Thyroid gland (tissue), 4 donors: ENCODE data around the gene RASSF4. TPM values are rescaled to one million over a fixed set of nuclear protein-coding genes. Genes with fewer than 3 reads are reported as not detected.

Experiments
- DNase-seq, 2 donors: peaks; one replicate each; pipeline ENCODE4 v3.0.0-alpha.2; 2019
- H3K27ac ChIP-seq, 3 donors: fragments of 200-600 bp; sonication (generic); 1 replicate in 2 of 3; 2 replicates in 1 of 3; pipeline ENCODE4 v1.5.1; 2016 to 2019; ENCODE audit warnings: mild to moderate bottlenecking in 1 of 3, moderate library complexity in 1 of 3
- H3K27me3 ChIP-seq: fragments of 200-600 bp; sonication (generic); one replicate; pipeline ENCODE4 v1.5.1; 2019
- H3K36me3 ChIP-seq, 2 donors: fragments of 200-600 bp; sonication (generic); one replicate each; pipeline ENCODE4 v1.5.1; 2016 to 2019
- H3K4me1 ChIP-seq, 2 donors: fragments of 200-600 bp; sonication (generic); one replicate each; pipeline ENCODE4 v1.5.1; 2017 to 2019
- H3K4me3 ChIP-seq, 3 donors: fragments of 200-600 bp; sonication (generic); replicated peaks in 1 of 3; 1 replicate in 2 of 3; 2 replicates in 1 of 3; pipeline ENCODE4 v1.5.1; 2016; ENCODE audit warnings: mild to moderate bottlenecking in 1 of 3
- H3K9me3 ChIP-seq: fragments of 200-600 bp; sonication (generic); one replicate; pipeline ENCODE4 v1.5.1; 2017
- CTCF ChIP-seq, 6 experiments: fragments of 200-600 bp in 3 of 6; fragments of 450-650 bp in 3 of 6; sonication (generic) in 3 of 6; IDR thresholded peaks; one replicate each; pipeline ENCODE4 v1.5.1; 2016 to 2019; ENCODE audit warnings: antibody characterized with exemption in 6 of 6, mild to moderate bottlenecking in 2 of 6, inconsistent platforms in 1 of 6, moderate library complexity in 1 of 6
- POLR2A ChIP-seq, 2 donors: fragments of 450-650 bp; IDR thresholded peaks; one replicate each; pipeline ENCODE4 v1.6.1; 2017; ENCODE audit warnings: antibody characterized with exemption in 2 of 2, mild to moderate bottlenecking in 2 of 2, moderate library complexity in 1 of 2
- WGBS, 2 donors: methylation state at CpG; one replicate each; pipeline ENCODE4 v1.1.5; 2017; 5-methylcytosine and 5-hydroxymethylcytosine counted together
- intact Hi-C: fragments of 100-400 bp; cut with DNase I; formaldehyde crosslinking; loops from one replicate; pipeline ENCODE4 v1.15.1; 2023
- total RNA-seq, 4 donors: library from RNA; depleted of rRNA; stranded (reverse); fragments of >200 nt; gene quantifications; one replicate each; pipeline ENCODE4 v1.2.3, GENCODE V29; 2016

The RASSF4 gene
- total RNA-seq, 4 donors from 2014 or later = 175 to 226 (median 203) TPM

- intact Hi-C loops = loop anchor here (2.0 kb wide), 1 partner anchor 40 kb away; no protein-coding TSS in a partner anchor
- H3K9me3 ChIP-seq = no peaks in the 10 kb centered on the region
- H3K36me3 ChIP-seq = peaks cover 51 to 54% of the 10 kb centered on the region in 2 donors
- H3K27me3 ChIP-seq = no peaks in the 10 kb centered on the region
- H3K27ac ChIP-seq = peak overlapping the region; percentile 79 to 97 (median 95)
- 10 to 16% methylated on average over 37 to 39 of the region's 46 CpGs for WGBS, 2 donors
- peak overlapping the region in 1 of 3 donors; percentile 65 for H3K4me3 ChIP-seq
- TF ChIP-seq CTCF (IDR thresholded peaks at IDR 0.05) (peak; percentile 60 to 98 (median 90)), POLR2A (IDR thresholded peaks at IDR 0.05) (peak in 1 of 2 donors; percentile 35)
- peak; percentile 72 to 77 for DNase-seq
- H3K4me1 ChIP-seq = peaks cover 66 to 83% of the 10 kb centered on the region in 2 donors
These were observed 15.2 kb downstream of the RASSF4 start for GRCh38 chr10:44974628-44975430.

GRCh38 chr10:44975431-44976331 lies 16.1 kb downstream of the RASSF4 start:
- Histone ChIP-seq H3K27ac (peak overlapping the region; percentile 59 to 97 (median 95)), H3K27me3 (no peaks in the 10 kb centered on the region), H3K4me3 (peak overlapping the region in 1 of 3 donors; percentile 65), H3K4me1 (peaks cover 70 to 89% of the 10 kb centered on the region in 2 donors), H3K9me3 (no peaks in the 10 kb centered on the region), H3K36me3 (peaks cover 45 to 46% of the 10 kb centered on the region in 2 donors)
- TF ChIP-seq POLR2A (IDR thresholded peaks at IDR 0.05) = no peak
- TF ChIP-seq CTCF (IDR thresholded peaks at IDR 0.05) = no peak
- WGBS, 2 donors = 39 to 46% methylated on average over 6 to 10 of the region's 10 CpGs
- intact Hi-C loops = loop anchor here (2.0 kb wide), 1 partner anchor 41 kb away; no protein-coding TSS in a partner anchor
- peak; percentile 64 to 78 for DNase-seq

- Histone ChIP-seq H3K27me3 (no peaks in the 10 kb centered on the region), H3K36me3 (peaks cover 36 to 37% of the 10 kb centered on the region in 2 donors), H3K9me3 (no peaks in the 10 kb centered on the region), H3K4me1 (peaks cover 70 to 98% of the 10 kb centered on the region in 2 donors), H3K4me3 (peak overlapping the region in 1 of 3 donors; percentile 65), H3K27ac (peak overlapping the region; percentile 59 to 97 (median 95))
- TF ChIP-seq POLR2A (IDR thresholded peaks at IDR 0.05) = no peak
- no peak for TF ChIP-seq CTCF (IDR thresholded peaks at IDR 0.05)
- WGBS, 2 donors = 73 to 82% methylated on average over 8 to 9 of the region's 9 CpGs
- peak in 1 of 2 donors; percentile 12 for DNase-seq
- intact Hi-C loops = no loop called here
These were observed 17.0 kb downstream of the RASSF4 start for GRCh38 chr10:44976352-44977198.

GRCh38 chr10:44977287-44978212 lies 17.9 kb downstream of the RASSF4 start:
- peak overlapping the region; percentile 3 to 65 (median 12) for H3K4me3 ChIP-seq
- intact Hi-C loops = no loop called here
- peaks cover 68 to 96% of the 10 kb centered on the region in 2 donors for H3K4me1 ChIP-seq
- DNase-seq = peak in 1 of 2 donors; percentile 14
- peaks cover 34 to 35% of the 10 kb centered on the region in 2 donors for H3K36me3 ChIP-seq
- no peaks in the 10 kb centered on the region for H3K9me3 ChIP-seq
- H3K27me3 ChIP-seq = no peaks in the 10 kb centered on the region
- 65 to 79% methylated on average over 6 to 13 of the region's 25 CpGs for WGBS, 2 donors
- TF ChIP-seq POLR2A (IDR thresholded peaks at IDR 0.05) = no peak
- no peak for TF ChIP-seq CTCF (IDR thresholded peaks at IDR 0.05)
- peak overlapping the region; percentile 59 to 97 (median 95) for H3K27ac ChIP-seq
